Stomach (tissue), 19 donors: ENCODE data around the gene CALHM2. TPM values are rescaled to one million over a fixed set of nuclear protein-coding genes. Genes with fewer than 3 reads are reported as not detected.

Experiments
- DNase-seq, 2 donors: peaks; one replicate each; pipeline versions ENCODE4 v3.0.0 to v3.0.0-alpha.2; 2013 to 2019
- H3K27ac ChIP-seq, 5 donors: fragments of 200-600 bp in 4 of 5; sonication (generic) in 4 of 5; one replicate each; pipeline ENCODE4 v1.5.1; 2013 to 2019; ENCODE audit warnings: mild to moderate bottlenecking in 1 of 5, moderate library complexity in 1 of 5
- H3K27me3 ChIP-seq, 3 donors: fragments of 200-600 bp; sonication (generic); one replicate each; pipeline ENCODE4 v1.5.1; 2017 to 2019; ENCODE audit warnings: mixed run types in 1 of 3
- H3K36me3 ChIP-seq, 4 donors: fragments of 200-600 bp; sonication (generic); 1 replicate in 3 of 4; 2 replicates in 1 of 4; pipeline ENCODE4 v1.5.1; 2016 to 2019
- H3K4me1 ChIP-seq, 4 donors: fragments of 200-600 bp; sonication (generic); one replicate each; pipeline ENCODE4 v1.5.1; 2016 to 2019
- H3K4me3 ChIP-seq, 4 donors: fragments of 200-600 bp; sonication (generic) in 3 of 4; one replicate each; pipeline ENCODE4 v1.5.1; 2016 to 2019; ENCODE audit warnings: mild to moderate bottlenecking in 1 of 4
- H3K9me3 ChIP-seq, 4 donors: fragments of 200-600 bp; sonication (generic); one replicate each; pipeline ENCODE4 v1.5.1; 2016 to 2019
- EP300 ChIP-seq: sonication (generic); formaldehyde crosslinking; IDR thresholded peaks from one replicate; pipeline ENCODE4 v1.6.1; 2017; ENCODE audit warnings: antibody characterized with exemption
- POLR2A ChIP-seq, 4 donors: fragments of 450-650 bp; IDR thresholded peaks; one replicate each; pipeline ENCODE4 v1.6.1; 2016; ENCODE audit warnings: antibody characterized with exemption in 4 of 4, control low read depth in 2 of 4, mild to moderate bottlenecking in 1 of 4, moderate library complexity in 1 of 4
- POLR2AphosphoS5 ChIP-seq, 3 donors: sonication (generic); formaldehyde crosslinking; IDR thresholded peaks; one replicate each; pipeline ENCODE4 v1.6.1; 2016; ENCODE audit warnings: antibody characterized with exemption in 3 of 3
- WGBS, 5 donors: extraction: QIAGEN DNeasy Blood & Tissue Kit in 3 of 5; methylation state at CpG; one replicate each; pipeline versions ENCODE4 v1.1.5 to v1.1.7; 2013 to 2018; 5-methylcytosine and 5-hydroxymethylcytosine counted together
- intact Hi-C: fragments of 100-400 bp; cut with DNase I; formaldehyde crosslinking; loops from one replicate; pipeline ENCODE4 v1.15.1; 2023; ENCODE audit warnings: low total_unique reads
- long read RNA-seq, 10 donors: transcript quantifications; one replicate each; lab custom pipeline, GENCODE V29; 2026
- polyA plus RNA-seq, 3 donors: library from polyadenylated mRNA; stranded (reverse); fragments of 200-250 nt; gene quantifications; one replicate each; pipeline ENCODE4 v1.2.3, GENCODE V29; 2013
- total RNA-seq, 5 donors: library from RNA; depleted of rRNA; stranded (reverse); fragments of >200 nt; gene quantifications; one replicate each; pipeline versions ENCODE4 v1.1.0 to v1.2.3, GENCODE V29; 2014 to 2016
- TF ChIP-seq, protein P1 (sequence below), 7 experiments: fragments of 450-650 bp in 4 of 7; fragments of 200-600 bp in 3 of 7; sonication (generic) in 3 of 7; IDR thresholded peaks; one replicate each; pipeline ENCODE4 v1.5.1; 2016 to 2019; ENCODE audit warnings: antibody characterized with exemption in 7 of 7, control low read depth in 2 of 7, mild to moderate bottlenecking in 1 of 7
- donor health status: healthy with polysubstance abuse.
- donor health status: Bipolar disorder and iron deficiency.
- donor health status: healthy.

Gene CALHM2
- total RNA-seq (10 to 100 TPM in 2 of 5 donors, 1 to 10 TPM in 3; 1.8 to 30.1 (median 6.4) TPM), polyA plus RNA-seq (10 to 100 TPM in 2 of 3 donors, 1 to 10 TPM in 1; 7.4 to 13.3 (median 12.7) TPM)
- long read RNA-seq, donor 1, partial matches to known transcripts, result 0 of 4 reads
- long read RNA-seq, donor 1, other reads (novel, unspliced or antisense), result 0 of 4 reads
- long read RNA-seq, donor 2, result 0 reads
- long read RNA-seq, donor 3, partial matches to known transcripts, result 5 of 6 reads
- long read RNA-seq, donor 3, other reads (novel, unspliced or antisense), result 0 of 6 reads
- long read RNA-seq, donor 4, partial matches to known transcripts, result 0 of 1 reads
- long read RNA-seq, donor 4, other reads (novel, unspliced or antisense), result 0 of 1 reads
- long read RNA-seq, donor 5, partial matches to known transcripts, result 0 of 2 reads
- long read RNA-seq, donor 5, other reads (novel, unspliced or antisense), result 0 of 2 reads
- long read RNA-seq, donor 6, partial matches to known transcripts, result 0 of 1 reads
- long read RNA-seq, donor 6, other reads (novel, unspliced or antisense), result 0 of 1 reads
- long read RNA-seq, donor 7, partial matches to known transcripts, result 0 of 4 reads
- long read RNA-seq, donor 7, other reads (novel, unspliced or antisense), result 0 of 4 reads
- long read RNA-seq, donor 8, partial matches to known transcripts, result 0 of 1 reads
- long read RNA-seq, donor 8, other reads (novel, unspliced or antisense), result 0 of 1 reads
- long read RNA-seq, donor 9, partial matches to known transcripts, result 0 of 5 reads
- long read RNA-seq, donor 9, other reads (novel, unspliced or antisense), result 0 of 5 reads
- long read RNA-seq, donor 10, result 0 reads

DNA sequence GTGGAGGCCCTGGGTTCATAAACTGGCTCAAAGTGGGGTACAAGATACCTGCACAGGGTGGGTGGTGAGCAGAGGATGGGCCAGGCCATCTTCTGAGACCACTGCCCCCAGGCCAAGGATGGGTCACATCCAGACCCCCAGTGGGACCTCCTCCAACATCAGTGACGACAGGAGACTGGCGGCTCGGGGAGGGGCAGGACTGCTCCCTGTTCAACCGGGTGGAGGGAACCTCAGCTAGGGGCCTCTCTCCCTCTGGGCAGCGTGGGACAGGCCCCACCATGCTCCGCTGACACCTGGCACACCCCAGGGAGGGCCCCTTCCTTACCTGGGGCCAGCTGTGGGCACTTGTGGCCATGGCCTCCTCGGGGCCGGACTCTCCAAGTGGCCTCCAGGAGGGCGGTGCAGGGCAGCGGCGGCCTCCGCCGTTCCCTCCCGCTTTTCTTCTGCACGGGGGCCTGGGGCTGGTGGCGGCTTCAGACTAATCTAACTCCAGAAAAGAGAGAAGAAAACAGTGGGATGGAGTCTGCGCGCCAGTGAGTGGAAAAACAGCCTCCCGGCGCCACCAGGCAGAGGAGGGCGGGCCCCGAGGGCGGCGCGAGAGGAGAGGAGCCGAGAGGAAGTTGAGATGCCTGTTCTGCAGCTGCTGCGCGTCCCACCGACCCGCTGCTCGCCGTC lies at the start of gene CALHM2:
CALHM2 (minus strand) TSS at position 540 of the 675 bp plus-strand sequence. CDS start 2,429 bp downstream, outside the sequence.
- H3K4me1 ChIP-seq, result peaks cover 26 to 61% (median 48%) of the 10 kb centered on the region in 4 donors
- peak within 1 kb of the TSS; percentile 80 to 90 (median 84) for H3K27ac ChIP-seq
- peak; percentile 56 to 89 for DNase-seq
- H3K9me3 ChIP-seq, result no peaks in the 10 kb centered on the region
- intact Hi-C loops, result no loop called here
- peaks cover 18 to 35% (median 28%) of the 10 kb centered on the region in 4 donors for H3K36me3 ChIP-seq
- TF ChIP-seq, protein P1, sequence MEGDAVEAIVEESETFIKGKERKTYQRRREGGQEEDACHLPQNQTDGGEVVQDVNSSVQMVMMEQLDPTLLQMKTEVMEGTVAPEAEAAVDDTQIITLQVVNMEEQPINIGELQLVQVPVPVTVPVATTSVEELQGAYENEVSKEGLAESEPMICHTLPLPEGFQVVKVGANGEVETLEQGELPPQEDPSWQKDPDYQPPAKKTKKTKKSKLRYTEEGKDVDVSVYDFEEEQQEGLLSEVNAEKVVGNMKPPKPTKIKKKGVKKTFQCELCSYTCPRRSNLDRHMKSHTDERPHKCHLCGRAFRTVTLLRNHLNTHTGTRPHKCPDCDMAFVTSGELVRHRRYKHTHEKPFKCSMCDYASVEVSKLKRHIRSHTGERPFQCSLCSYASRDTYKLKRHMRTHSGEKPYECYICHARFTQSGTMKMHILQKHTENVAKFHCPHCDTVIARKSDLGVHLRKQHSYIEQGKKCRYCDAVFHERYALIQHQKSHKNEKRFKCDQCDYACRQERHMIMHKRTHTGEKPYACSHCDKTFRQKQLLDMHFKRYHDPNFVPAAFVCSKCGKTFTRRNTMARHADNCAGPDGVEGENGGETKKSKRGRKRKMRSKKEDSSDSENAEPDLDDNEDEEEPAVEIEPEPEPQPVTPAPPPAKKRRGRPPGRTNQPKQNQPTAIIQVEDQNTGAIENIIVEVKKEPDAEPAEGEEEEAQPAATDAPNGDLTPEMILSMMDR (IDR thresholded peaks at IDR 0.05), result no peak
- TF ChIP-seq POLR2A (IDR thresholded peaks at IDR 0.05) (no peak), EP300 (no peak), POLR2AphosphoS5 (IDR thresholded peaks at IDR 0.05) (peak in 1 of 3 donors; percentile 21)
- 0 to 5% (median 3%) methylated on average over 21 to 32 of the region's 32 CpGs for WGBS, 5 donors
- peaks cover 0 to 7% (median 0%) of the 10 kb centered on the region in 3 donors for H3K27me3 ChIP-seq
- H3K4me3 ChIP-seq, result peak within 1 kb of the TSS; percentile 61 to 78 (median 71)

DNA sequence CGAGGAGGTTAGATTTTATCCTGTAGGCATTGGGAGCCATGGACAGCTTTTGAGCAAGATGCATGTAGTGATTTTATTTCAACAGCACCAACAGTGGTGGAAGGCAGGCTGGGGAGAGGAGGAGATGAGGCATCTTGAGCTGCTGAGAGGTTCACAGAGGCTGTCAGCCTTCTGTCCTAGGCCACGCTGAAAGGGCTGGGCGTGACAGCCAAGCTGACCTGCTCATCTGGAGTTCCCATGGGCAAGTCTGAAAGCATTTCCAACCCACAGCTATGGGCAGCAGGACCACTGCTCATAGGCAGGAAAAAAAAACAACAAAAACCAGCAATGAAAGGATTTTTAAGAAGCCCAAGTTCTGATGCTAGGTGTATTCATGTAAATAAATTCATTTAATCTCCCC lies 49.0 kb upstream of the CALHM2 start:
- H3K4me3 ChIP-seq, result no peak overlapping the region
- DNase-seq, result no peak
- intact Hi-C loops, result no loop called here
- H3K4me1 ChIP-seq, result peaks cover 0 to 9% (median 5%) of the 10 kb centered on the region in 4 donors
- peaks cover 0 to 40% (median 5%) of the 10 kb centered on the region in 3 donors for H3K27me3 ChIP-seq
- 75 to 97% (median 88%) methylated on average over 3 of the region's 3 CpGs for WGBS, 5 donors
- H3K36me3 ChIP-seq, result no peaks in the 10 kb centered on the region
- TF ChIP-seq, protein P1 (IDR thresholded peaks at IDR 0.05), result no peak
- TF ChIP-seq POLR2A (IDR thresholded peaks at IDR 0.05), result no peak
- no peaks in the 10 kb centered on the region for H3K9me3 ChIP-seq
- H3K27ac ChIP-seq, result no peak overlapping the region

- H3K27ac ChIP-seq, result no peak overlapping the region
- H3K9me3 ChIP-seq, result no peaks in the 10 kb centered on the region
- H3K4me1 ChIP-seq, result peaks cover 0 to 9% (median 5%) of the 10 kb centered on the region in 4 donors
- no peaks in the 10 kb centered on the region for H3K36me3 ChIP-seq
- DNase-seq, result no peak
- peaks cover 0 to 38% (median 8%) of the 10 kb centered on the region in 3 donors for H3K27me3 ChIP-seq
- 64 to 79% (median 73%) methylated on average over 6 of the region's 6 CpGs for WGBS, 5 donors
- intact Hi-C loops, result no loop called here
- TF ChIP-seq POLR2AphosphoS5 (IDR thresholded peaks at IDR 0.05) (no peak), POLR2A (IDR thresholded peaks at IDR 0.05) (no peak), EP300 (no peak)
- TF ChIP-seq, protein P1 (IDR thresholded peaks at IDR 0.05), result no peak
- H3K4me3 ChIP-seq, result no peak overlapping the region
Observed at GRCh38 chr10:103500481-103500880, 48.3 kb upstream of the CALHM2 start.

DNA sequence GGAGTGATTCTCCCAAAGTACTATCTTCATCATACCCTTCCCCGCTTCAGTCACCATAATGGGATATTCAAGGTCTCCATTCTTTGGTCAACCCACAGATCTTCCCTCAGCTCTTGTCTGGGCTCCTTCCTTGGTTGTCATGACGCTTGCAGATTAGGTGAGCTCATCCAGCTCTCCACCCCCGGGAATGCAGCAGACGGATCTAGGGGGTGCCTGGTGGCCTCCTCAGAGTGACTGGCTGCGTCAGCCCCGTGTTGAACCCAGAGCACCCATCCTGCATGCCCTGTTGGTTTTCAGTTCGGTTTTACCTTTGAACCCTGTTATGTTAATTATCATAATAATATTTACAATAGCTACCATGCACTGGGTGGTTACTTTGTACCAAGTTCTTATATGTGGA lies 47.7 kb upstream of the CALHM2 start:
- Histone ChIP-seq H3K36me3 (no peaks in the 10 kb centered on the region), H3K9me3 (no peaks in the 10 kb centered on the region), H3K4me1 (peaks cover 0 to 9% (median 5%) of the 10 kb centered on the region in 4 donors), H3K4me3 (no peak overlapping the region), H3K27me3 (peaks cover 0 to 43% (median 14%) of the 10 kb centered on the region in 3 donors), H3K27ac (no peak overlapping the region)
- intact Hi-C loops, result no loop called here
- TF ChIP-seq POLR2AphosphoS5 (IDR thresholded peaks at IDR 0.05) (no peak), POLR2A (IDR thresholded peaks at IDR 0.05) (no peak), EP300 (no peak)
- TF ChIP-seq, protein P1 (IDR thresholded peaks at IDR 0.05), result no peak
- DNase-seq, result no peak
- WGBS, 5 donors, result 48 to 73% (median 53%) methylated on average over 7 of the region's 7 CpGs
